HepG2 (cell line): ENCODE measurements around the gene MT1HL1. TPM values are rescaled to one million over a fixed set of nuclear protein-coding genes. Genes with fewer than 3 reads are reported as not detected.

Experiments used
- ATAC-seq: fragments of 200-7000 bp; cut with Tn5 transposase; 3 replicates; pipeline ENCODE4 v1.9.1; 2020; ENCODE audit warnings: mild to moderate bottlenecking, moderate library complexity
- BruUV-seq: library from RNA; stranded (reverse); fragments of 400-500 nt; replicated peaks from 2 replicates; lab custom pipeline; 2021; lab: Mats Ljungman, UMichigan
- CTCF ChIA-PET: fragments of 300-600 bp; formaldehyde crosslinking; extraction: SDS; loops from one replicate; lab custom pipeline; 2021; ENCODE audit warnings: low total read pairs, inconsistent platforms, low intra/inter-chr PET ratio; lab: Yijun Ruan, JAX
- POLR2A ChIA-PET: fragments of 350-600 bp; sonication (Branson Sonifier 250); formaldehyde crosslinking; loops from one replicate; lab custom pipeline; 2020; ENCODE audit warnings: antibody characterized with exemption, inconsistent platforms; lab: Yijun Ruan, JAX
- DNase-seq: peaks from one replicate; pipeline ENCODE4 v3.0.0-alpha.2; 2015; ENCODE audit warnings: low spot score
- FAIRE-seq: peaks from 3 replicates; lab custom pipeline; 2011; peaks lifted over from hg19 to GRCh38; lab: Jason Lieb, UNC
- H2AFZ ChIP-seq: one replicate; pipeline ENCODE4 v1.6.1; 2011; ENCODE audit warnings: low read length, inconsistent platforms
- H3K27ac ChIP-seq: fragments of 300-600 bp; 3 replicates; pipeline ENCODE4 v1.8.0; 2011; ENCODE audit warnings: mixed run types, mild to moderate bottlenecking, mixed read lengths, low read length, inconsistent platforms; ENCODE audit not compliant: insufficient read depth; ENCODE audit errors: extremely low read length
- H3K27me3 ChIP-seq, 2 experiments: fragments of 200-600 bp in 1 of 2; 2 replicates in 1 of 2; 3 replicates in 1 of 2; pipeline versions ENCODE4 v1.6.0 to v1.8.0; 2011; ENCODE audit warnings: low read length in 2 of 2, mild to moderate bottlenecking in 2 of 2, moderate library complexity in 2 of 2, inconsistent platforms in 1 of 2; ENCODE audit not compliant: insufficient read depth in 2 of 2, control insufficient read depth in 1 of 2
- H3K36me3 ChIP-seq, 2 experiments: fragments of 200-600 bp in 1 of 2; replicated peaks in 1 of 2; 2 replicates in 1 of 2; 3 replicates in 1 of 2; pipeline versions ENCODE4 v1.5.1 to v1.8.0; 2011; ENCODE audit warnings: low read length in 2 of 2, inconsistent platforms in 1 of 2; ENCODE audit not compliant: insufficient read depth in 2 of 2, control insufficient read depth in 1 of 2
- H3K4me1 ChIP-seq: 2 replicates; pipeline ENCODE4 v1.5.1; 2012; ENCODE audit warnings: low read length, inconsistent platforms; ENCODE audit not compliant: insufficient read depth
- H3K4me2 ChIP-seq: 2 replicates; pipeline ENCODE4 v1.6.0; 2011; ENCODE audit warnings: low read depth, low read length, inconsistent platforms
- H3K4me3 ChIP-seq, 3 experiments: fragments of 200-600 bp in 1 of 3; sonication (generic), shearing (Covaris generic) in 1 of 3; replicated peaks in 1 of 3; 2 replicates each; pipeline ENCODE4 v1.5.1; 2011 to 2016; ENCODE audit warnings: low read length in 3 of 3, inconsistent platforms in 2 of 3, low read depth in 2 of 3, mild to moderate bottlenecking in 2 of 3, control low read depth in 1 of 3, mixed read lengths in 1 of 3; ENCODE audit not compliant: insufficient read depth in 1 of 3
- H3K79me2 ChIP-seq: one replicate; pipeline ENCODE4 v1.6.1; 2011; ENCODE audit warnings: low read length, inconsistent platforms; ENCODE audit not compliant: insufficient read depth
- H3K9ac ChIP-seq: 2 replicates; pipeline ENCODE4 v1.6.0; 2011; ENCODE audit warnings: mild to moderate bottlenecking, low read depth, low read length, inconsistent platforms; ENCODE audit not compliant: insufficient read depth
- H3K9me3 ChIP-seq: 2 replicates; pipeline ENCODE4 v1.5.1; 2012; ENCODE audit warnings: mild to moderate bottlenecking, low read length
- H4K20me1 ChIP-seq: 2 replicates; pipeline ENCODE4 v1.6.0; 2011; ENCODE audit warnings: inconsistent platforms, mild to moderate bottlenecking, low read length, moderate library complexity; ENCODE audit not compliant: insufficient read depth
- ATF3 ChIP-seq: sonication (generic); formaldehyde crosslinking; IDR thresholded peaks from 2 replicates; pipeline ENCODE4 v1.4.0; 2020; ENCODE audit warnings: missing genetic modification reagents
- CENPBD1 ChIP-seq: sonication (generic); formaldehyde crosslinking; IDR thresholded peaks from 2 replicates; pipeline ENCODE4 v1.8.0; 2022; ENCODE audit warnings: missing genetic modification reagents, low read depth, mild to moderate bottlenecking, borderline replicate concordance
- CTCF ChIP-seq: sonication (generic); formaldehyde crosslinking; IDR thresholded peaks from 2 replicates; pipeline ENCODE4 v1.5.0; 2020; ENCODE audit warnings: mild to moderate bottlenecking, missing genetic modification reagents, moderate library complexity
- HCFC1 ChIP-seq: fragments of 150-350 bp; IDR thresholded peaks from 2 replicates; pipeline ENCODE4 v1.6.1; 2014; ENCODE audit warnings: low read depth, low read length
- KMT2B ChIP-seq: IDR thresholded peaks from 2 replicates; pipeline ENCODE4 v1.6.1; 2016; ENCODE audit warnings: missing genetic modification reagents, missing compliant biosample characterization
- MTF2 ChIP-seq: sonication (generic); formaldehyde crosslinking; IDR thresholded peaks from 2 replicates; pipeline ENCODE4 v1.5.0; 2020; ENCODE audit warnings: missing genetic modification reagents, borderline replicate concordance
- NR1H2 ChIP-seq: sonication (generic); formaldehyde crosslinking; IDR thresholded peaks from 2 replicates; pipeline ENCODE4 v1.8.1; 2022; ENCODE audit warnings: low read depth, missing genetic modification reagents, borderline replicate concordance
- NR2F6 ChIP-seq, 2 experiments: IDR thresholded peaks; 2 replicates each; pipeline ENCODE4 v1.6.1; 2016; ENCODE audit warnings: antibody characterized with exemption in 1 of 2, mild to moderate bottlenecking in 1 of 2
- PHB2 ChIP-seq: fragments of 450-650 bp; IDR thresholded peaks from 2 replicates; pipeline ENCODE4 v1.6.1; 2018; ENCODE audit not compliant: partially characterized antibody
- SNAPC2 ChIP-seq: sonication (generic); formaldehyde crosslinking; IDR thresholded peaks from 2 replicates; pipeline ENCODE4 v1.8.1; 2022; ENCODE audit warnings: mild to moderate bottlenecking, missing genetic modification reagents
- STAT6 ChIP-seq: sonication (generic); formaldehyde crosslinking; IDR thresholded peaks from 2 replicates; pipeline ENCODE4 v1.4.0; 2020; ENCODE audit warnings: missing genetic modification reagents, mild to moderate bottlenecking, borderline replicate concordance
- TFAP4 ChIP-seq: sonication (generic); IDR thresholded peaks from 2 replicates; pipeline ENCODE4 v1.6.1; 2016; ENCODE audit warnings: low read depth, borderline replicate concordance
- THYN1 ChIP-seq: sonication (generic); formaldehyde crosslinking; IDR thresholded peaks from 2 replicates; pipeline ENCODE4 v1.8.1; 2023; ENCODE audit warnings: low read depth, mild to moderate bottlenecking, moderate library complexity, missing genetic modification reagents, borderline replicate concordance
- TOPORS ChIP-seq: sonication (generic); formaldehyde crosslinking; IDR thresholded peaks from 2 replicates; pipeline ENCODE4 v1.8.0; 2023; ENCODE audit warnings: mild to moderate bottlenecking, missing genetic modification reagents
- ZMYM4 ChIP-seq: sonication (generic); formaldehyde crosslinking; IDR thresholded peaks from 2 replicates; pipeline ENCODE4 v1.8.1; 2023; ENCODE audit warnings: mild to moderate bottlenecking, missing genetic modification reagents
- WGBS: methylation state at CpG from one replicate; pipeline ENCODE4 v1.1.6; 2017; ENCODE audit warnings: low lambda C conversion rate; 5-methylcytosine and 5-hydroxymethylcytosine counted together
- in situ Hi-C: cut with HindIII; loops from 2 replicates; pipeline ENCODE4 v1.10.0; 2017; ENCODE audit warnings: low pct_unique_long_range_greater_than_20kb; ENCODE audit not compliant: extremely low pct_ligation_motif_present
- intact Hi-C: fragments of 100-400 bp; cut with micrococcal nuclease; formaldehyde crosslinking; loops from one replicate; pipeline ENCODE4 v1.10.0; 2022; ENCODE audit not compliant: unreplicated experiment
- polyA plus RNA-seq, 8 experiments: library from polyadenylated mRNA; depleted of rRNA in 3 of 8; stranded (reverse) in 7 of 8; unstranded in 1 of 8; fragments of >200 nt; fragmentation: Illumina TruSeq in 4 of 8; extraction: Trizol in 4 of 8; gene quantifications; 2 replicates each; pipeline versions ENCODE4 v1.2.1 to v1.2.3, GENCODE V29; 2011 to 2016; ENCODE audit warnings: low read depth in 4 of 8, missing spikeins in 1 of 8, mixed read lengths in 1 of 8; ENCODE audit not compliant: insufficient read depth in 1 of 8
- total RNA-seq, 5 experiments: library from RNA; depleted of rRNA; stranded (reverse); fragments of >200 nt; fragmentation: Illumina TruSeq; extraction: Trizol; gene quantifications; 2 replicates each; pipeline ENCODE4 v1.2.3, GENCODE V29; 2016; ENCODE audit warnings: low read depth in 1 of 5

MT1HL1 gene
- total and polyA plus RNA-seq, 2 of the 13 experiments (the other 11 are each of a cell fraction or from before 2014, with no cell fraction given): not detected

GRCh38 chr1:237016626-237017025 is 12.4 kb upstream of the MT1HL1 start (continued):
- TF ChIP-seq STAT6 (no peak), MTF2 (no peak), TOPORS (CRISPR knock-in tag) (no peak), HCFC1 (no peak), THYN1 (no peak)

- no TSS peak for BruUV-seq
- 0 out of 5 replicates have a peak, but pooled peaks cover 0 to 3% of the 10 kb centered on the region in 2 experiments for H3K27me3 ChIP-seq
- in situ Hi-C loops: no loop called here
- no peaks in the 10 kb centered on the region for H3K9me3 ChIP-seq
- H3K4me2 ChIP-seq: no peak overlapping the region
- no peaks in the 10 kb centered on the region for H3K36me3 ChIP-seq
- ATAC-seq (no peak), DNase-seq (no peak)
- H2AFZ ChIP-seq: no peak overlapping the region
- H3K4me1 ChIP-seq: peaks cover 8% of the 10 kb centered on the region; the same call in 1 of the 2 replicates
- H4K20me1 ChIP-seq: no peaks in the 10 kb centered on the region
- POLR2A ChIA-PET: no interaction called here
- H3K9ac ChIP-seq: no peak overlapping the region
- no peak overlapping the region for H3K4me3 ChIP-seq
- TF ChIP-seq CENPBD1 (no peak), NR2F6 (IDR thresholded peaks at IDR 0.05) (no peak), NR2F6 (CRISPR knock-in tag; IDR thresholded peaks at IDR 0.05) (no peak), KMT2B (CRISPR knock-in tag) (no peak), CTCF (CRISPR knock-in tag) (no peak), SNAPC2 (no peak), NR1H2 (CRISPR knock-in tag) (no peak), PHB2 (no peak), ZMYM4 (CRISPR knock-in tag) (no peak), TFAP4 (no peak), ATF3 (CRISPR knock-in tag) (no peak)
- TF ChIP-seq, all 625 proteins: peak for 0
- Histone ChIP-seq H3K27ac (no peak overlapping the region), H3K79me2 (no peaks in the 10 kb centered on the region)
- FAIRE-seq: no peak
- 33% methylated on average over 5 of the region's 5 CpGs for WGBS
- CTCF ChIA-PET: no interaction called here
- intact Hi-C loops: no loop called here
Observed at GRCh38 chr1:237013608-237014007, 9.4 kb upstream of the MT1HL1 start.
